HEK293T (cell line): Measurements from ENCODE around the gene CIITA.

Source experiments
- ARNT ChIP-seq: fragments of 450-650 bp; IDR thresholded peaks from 2 replicates; pipeline ENCODE4 v1.6.1; 2017; ENCODE audit warnings: mild to moderate bottlenecking
- FOXA1 ChIP-seq: fragments of 450-650 bp; IDR thresholded peaks from 2 replicates; pipeline ENCODE4 v1.6.1; 2016; ENCODE audit warnings: mild to moderate bottlenecking
- FOXM1 ChIP-seq: fragments of 450-650 bp; IDR thresholded peaks from 2 replicates; pipeline ENCODE4 v1.6.1; 2017; ENCODE audit warnings: mild to moderate bottlenecking, borderline replicate concordance
- SP1 ChIP-seq: fragments of 450-650 bp; IDR thresholded peaks from 2 replicates; pipeline ENCODE4 v1.6.1; 2017

DNA sequence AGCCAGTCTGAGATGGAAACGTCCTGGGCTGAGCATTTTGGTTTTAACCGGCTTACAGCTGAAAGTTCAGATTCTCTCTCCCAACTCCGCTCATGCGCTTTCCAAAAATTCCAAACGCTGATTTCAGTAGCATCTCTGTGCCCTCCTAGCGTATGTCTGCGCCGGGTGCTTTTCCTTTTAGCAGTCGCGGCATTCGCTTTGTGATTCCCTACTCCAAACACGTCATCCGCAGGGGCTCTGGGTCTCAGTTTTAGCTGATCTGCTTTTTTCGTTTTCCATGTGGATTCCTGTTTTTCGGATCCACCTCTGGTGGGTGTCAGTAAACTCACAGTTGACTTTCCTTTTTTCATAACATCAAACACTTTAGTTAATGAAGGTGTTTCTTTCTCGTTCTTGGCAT, 36.3 kb upstream of the CIITA start:
- no peak for TF ChIP-seq FOXM1
- no peak for TF ChIP-seq FOXA1
- TF ChIP-seq SP1, result no peak
- TF ChIP-seq ARNT, result no peak
